Upper lobe of left lung (tissue), 6 donors: ENCODE results near the gene ITIH5. TPM values are rescaled to one million over a fixed set of nuclear protein-coding genes. Genes with fewer than 3 reads are reported as not detected.

Source experiments
- ATAC-seq, 2 donors: fragments of 200-7000 bp; cut with Tn5 transposase; one replicate each; pipeline ENCODE4 v1.9.1; 2022; ENCODE audit warnings: mild to moderate bottlenecking in 2 of 2, moderate library complexity in 2 of 2; ENCODE audit not compliant: low FRiP score in 2 of 2
- DNase-seq, 2 donors: peaks; one replicate each; pipeline ENCODE4 v3.0.0-alpha.2; 2019 to 2020
- H3K27ac ChIP-seq, 4 donors: fragments of 200-600 bp; sonication (generic); one replicate each; pipeline ENCODE4 v1.5.1; 2016 to 2019
- H3K27me3 ChIP-seq, 4 donors: fragments of 200-600 bp; sonication (generic); one replicate each; pipeline ENCODE4 v1.5.1; 2017 to 2019
- H3K36me3 ChIP-seq, 4 donors: fragments of 200-600 bp; sonication (generic); one replicate each; pipeline ENCODE4 v1.5.1; 2016 to 2019
- H3K4me1 ChIP-seq, 4 donors: fragments of 200-600 bp; sonication (generic); one replicate each; pipeline ENCODE4 v1.5.1; 2018 to 2019
- H3K4me3 ChIP-seq, 4 donors: fragments of 200-600 bp; sonication (generic); one replicate each; pipeline ENCODE4 v1.5.1; 2017 to 2019; ENCODE audit warnings: mild to moderate bottlenecking in 2 of 4, moderate library complexity in 1 of 4
- H3K9me3 ChIP-seq, 4 donors: fragments of 200-600 bp; sonication (generic); one replicate each; pipeline ENCODE4 v1.5.1; 2018 to 2019
- CTCF ChIP-seq, 6 experiments: fragments of 450-650 bp in 4 of 6; fragments of 200-600 bp in 2 of 6; sonication (generic) in 2 of 6; IDR thresholded peaks; one replicate each; pipeline ENCODE4 v1.5.1; 2016 to 2019; ENCODE audit warnings: antibody characterized with exemption in 6 of 6
- EP300 ChIP-seq, 4 donors: sonication (generic); formaldehyde crosslinking; IDR thresholded peaks; one replicate each; pipeline ENCODE4 v1.5.1; 2017; ENCODE audit warnings: antibody characterized with exemption in 4 of 4, control low read depth in 2 of 4
- POLR2A ChIP-seq, 4 donors: fragments of 450-650 bp; IDR thresholded peaks; one replicate each; pipeline ENCODE4 v1.5.1; 2016 to 2017; ENCODE audit warnings: antibody characterized with exemption in 4 of 4, mild to moderate bottlenecking in 2 of 4
- POLR2AphosphoS5 ChIP-seq, 2 donors: sonication (generic); formaldehyde crosslinking; IDR thresholded peaks; one replicate each; pipeline ENCODE4 v1.5.1; 2017; ENCODE audit warnings: antibody characterized with exemption in 2 of 2
- whole genome bisulfite sequencing, 2 donors: methylation state at CpG; one replicate each; pipeline ENCODE4 v1.1.5; 2017 to 2018; 5-methylcytosine and 5-hydroxymethylcytosine counted together
- total RNA-seq, 6 donors: library from RNA; depleted of rRNA in 4 of 6; stranded (reverse); fragments of >200 nt in 4 of 6; gene quantifications; one replicate each; pipeline versions ENCODE4 v1.1.0 to v1.2.1, GENCODE V29; 2016 to 2021
- donor health status: DM: no; HTN: no; CAD: no; lungs with moderate emphysema.
- donor health status: DM: no; HTN: yes; CAD: no; lungs with severe emphysema.

Gene ITIH5
- total RNA-seq, 6 donors from 2014 or later, result 9.7 to 21.0 (median 11.6) TPM

- TF ChIP-seq POLR2AphosphoS5 (IDR thresholded peaks at IDR 0.05), result no peak
- TF ChIP-seq CTCF (IDR thresholded peaks at IDR 0.05), result peak in 2 of 6 experiments; percentile 16 to 34
- DNase-seq, result no peak
- H3K9me3 ChIP-seq, result no peaks in the 10 kb centered on the region
- no peaks in the 10 kb centered on the region for H3K4me1 ChIP-seq
- no peak for ATAC-seq
- no peak overlapping the region for H3K27ac ChIP-seq
- WGBS, 2 donors, result 56 to 58% methylated on average over 7 of the region's 7 CpGs
- no peak overlapping the region for H3K4me3 ChIP-seq
- no peaks in the 10 kb centered on the region for H3K27me3 ChIP-seq
- H3K36me3 ChIP-seq, result no peaks in the 10 kb centered on the region
These were observed 137.1 kb downstream of the ITIH5 start for GRCh38 chr10:7529638-7530037.

GRCh38 chr10:7527468-7527867 lies 139.3 kb downstream of the ITIH5 start:
- DNase-seq, result no peak
- ATAC-seq, result no peak
- H3K27ac ChIP-seq, result no peak overlapping the region
- H3K4me3 ChIP-seq, result no peak overlapping the region
- H3K4me1 ChIP-seq, result no peaks in the 10 kb centered on the region
- 88 to 91% methylated on average over 1 of the region's 1 CpG for WGBS, 2 donors
- TF ChIP-seq CTCF (IDR thresholded peaks at IDR 0.05) (no peak), EP300 (IDR thresholded peaks at IDR 0.05) (no peak), POLR2A (IDR thresholded peaks at IDR 0.05) (no peak)
- no peaks in the 10 kb centered on the region for H3K9me3 ChIP-seq
- H3K27me3 ChIP-seq, result no peaks in the 10 kb centered on the region
- H3K36me3 ChIP-seq, result no peaks in the 10 kb centered on the region

GRCh38 chr10:7526017-7526400 lies 140.8 kb downstream of the ITIH5 start:
- no peak for ATAC-seq
- 85 to 92% methylated on average over 19 of the region's 19 CpGs for WGBS, 2 donors
- peak in 1 of 2 donors; percentile 60 for DNase-seq
- Histone ChIP-seq H3K4me3 (no peak overlapping the region), H3K27me3 (no peaks in the 10 kb centered on the region), H3K9me3 (no peaks in the 10 kb centered on the region), H3K4me1 (no peaks in the 10 kb centered on the region), H3K27ac (no peak overlapping the region), H3K36me3 (no peaks in the 10 kb centered on the region)
- TF ChIP-seq EP300 (IDR thresholded peaks at IDR 0.05) (no peak), CTCF (IDR thresholded peaks at IDR 0.05) (no peak), POLR2A (IDR thresholded peaks at IDR 0.05) (no peak), POLR2AphosphoS5 (IDR thresholded peaks at IDR 0.05) (no peak)

- no peak overlapping the region for H3K4me3 ChIP-seq
- no peaks in the 10 kb centered on the region for H3K36me3 ChIP-seq
- ATAC-seq, result peak in 1 of 2 donors; percentile 90
- no peaks in the 10 kb centered on the region for H3K9me3 ChIP-seq
- TF ChIP-seq CTCF (IDR thresholded peaks at IDR 0.05) (peak; percentile 64 to 89 (median 78)), POLR2AphosphoS5 (IDR thresholded peaks at IDR 0.05) (no peak), EP300 (IDR thresholded peaks at IDR 0.05) (no peak)
- peak in 1 of 2 donors; percentile 53 for DNase-seq
- H3K4me1 ChIP-seq, result no peaks in the 10 kb centered on the region
- 46 to 48% methylated on average over 16 of the region's 16 CpGs for WGBS, 2 donors
- H3K27ac ChIP-seq, result no peak overlapping the region
- no peaks in the 10 kb centered on the region for H3K27me3 ChIP-seq
These were observed 141.3 kb downstream of the ITIH5 start for GRCh38 chr10:7525314-7526016.

- Histone ChIP-seq H3K4me3 (no peak overlapping the region), H3K4me1 (no peaks in the 10 kb centered on the region), H3K9me3 (no peaks in the 10 kb centered on the region), H3K27me3 (no peaks in the 10 kb centered on the region), H3K27ac (no peak overlapping the region), H3K36me3 (no peaks in the 10 kb centered on the region)
- ATAC-seq, result no peak
- DNase-seq, result no peak
- TF ChIP-seq EP300 (IDR thresholded peaks at IDR 0.05) (no peak), POLR2A (IDR thresholded peaks at IDR 0.05) (no peak), CTCF (IDR thresholded peaks at IDR 0.05) (no peak), POLR2AphosphoS5 (IDR thresholded peaks at IDR 0.05) (no peak)
- WGBS, 2 donors, result 25 to 69% methylated on average over 2 to 4 of the region's 4 CpGs
These were observed 143.1 kb downstream of the ITIH5 start for GRCh38 chr10:7523656-7524055.
